GM19351 (cell line): Measurements from ENCODE around the gene FAM227B.

Experiments
- ATAC-seq: cut with Tn5 transposase; IDR thresholded peaks from one replicate; pipeline ENCODE4 v1.9.1; 2021; ENCODE audit warnings: mild to moderate bottlenecking, moderate library complexity; ENCODE audit not compliant: unreplicated experiment

FAM227B gene

GRCh38 chr15:49306551-49306950 is 314.1 kb downstream of the FAM227B start:
- no peak for ATAC-seq

- ATAC-seq, result no peak
Observed at GRCh38 chr15:49303003-49303402, 317.6 kb downstream of the FAM227B start.

- no peak for ATAC-seq
Observed at GRCh38 chr15:49301562-49301961, 319.1 kb downstream of the FAM227B start.

GRCh38 chr15:49300856-49301255 is 319.8 kb downstream of the FAM227B start:
- no peak for ATAC-seq

- no peak for ATAC-seq
Observed at GRCh38 chr15:49297584-49297983, 323.0 kb downstream of the FAM227B start.

- ATAC-seq, result no peak
Observed at GRCh38 chr15:49296258-49296657, 324.4 kb downstream of the FAM227B start.

GRCh38 chr15:49293941-49294340 is 326.7 kb downstream of the FAM227B start:
- no peak for ATAC-seq

GRCh38 chr15:49290191-49290590 is 330.4 kb downstream of the FAM227B start:
- ATAC-seq, result no peak

GRCh38 chr15:49288391-49288790 is 332.2 kb downstream of the FAM227B start:
- no peak for ATAC-seq

GRCh38 chr15:49287481-49287880 is 333.1 kb downstream of the FAM227B start:
- no peak for ATAC-seq

- ATAC-seq, result no peak
Observed at GRCh38 chr15:49286649-49287404, 333.8 kb downstream of the FAM227B start.

GRCh38 chr15:49282366-49282765 is 338.3 kb downstream of the FAM227B start:
- ATAC-seq, result no peak

GRCh38 chr15:49279521-49280456 is 340.8 kb downstream of the FAM227B start:
- no peak for ATAC-seq

GRCh38 chr15:49278751-49279150 is 341.9 kb downstream of the FAM227B start:
- no peak for ATAC-seq
